ENCODE results near the gene AP2A2.
A peak's percentile ranks its signal among the peaks of the same experiment; 100 is the strongest.

AP2A2 gene

GRCh38 chr11:1041936-1042608 is 116.4 kb downstream of the AP2A2 start:
- no peak for DNase-seq (ENCODE audit: low read depth in 2 of 2)

DNA sequence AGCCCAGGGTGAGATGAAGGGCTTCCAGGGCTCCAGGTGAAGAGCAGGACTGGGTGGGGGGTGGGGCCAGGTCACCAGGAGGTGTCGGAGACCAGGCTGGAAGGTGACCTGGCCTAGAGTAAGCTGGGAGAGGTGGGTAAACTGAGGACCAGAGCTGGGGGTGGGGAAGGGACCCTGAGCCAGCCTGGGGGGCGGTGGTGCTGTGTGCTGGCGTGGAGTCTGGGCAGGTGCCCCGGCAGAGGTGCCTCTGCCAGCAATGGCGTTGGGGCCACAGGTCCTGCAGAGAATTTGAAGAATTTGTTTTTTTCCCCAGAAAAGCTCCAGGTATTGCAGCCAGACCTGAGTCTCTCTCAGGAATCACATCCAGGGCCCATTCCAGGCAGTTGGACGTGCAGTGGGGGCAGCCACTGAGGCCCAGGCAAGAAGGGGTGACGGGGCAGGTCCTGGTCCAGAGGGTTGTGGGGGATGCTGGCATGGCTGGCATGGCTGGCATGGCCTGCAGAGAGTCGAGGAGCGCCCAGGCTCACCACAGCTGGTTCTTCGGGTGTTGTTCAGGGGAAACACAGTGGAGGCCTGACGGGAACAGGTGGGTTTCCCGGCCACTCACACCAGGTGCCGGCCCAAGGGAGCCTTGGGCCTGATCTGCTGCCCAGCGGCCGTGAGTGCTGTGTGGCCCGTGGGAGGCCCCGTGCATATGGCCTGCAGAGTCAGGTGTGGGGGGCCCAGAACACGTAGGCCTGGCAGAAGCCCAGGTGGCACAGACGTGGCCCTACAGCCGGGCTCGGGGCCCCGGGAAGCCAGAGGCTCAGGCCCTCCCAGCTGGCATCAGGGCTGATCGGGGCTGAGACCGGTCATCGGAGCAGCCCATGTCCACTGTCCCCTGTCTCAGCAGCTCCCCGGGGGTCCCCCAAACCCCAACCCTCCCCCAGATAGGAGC is 117.2 kb downstream of the AP2A2 start:
- DNase-seq (ENCODE audit: low read depth in 2 of 2) = no peak

DNA sequence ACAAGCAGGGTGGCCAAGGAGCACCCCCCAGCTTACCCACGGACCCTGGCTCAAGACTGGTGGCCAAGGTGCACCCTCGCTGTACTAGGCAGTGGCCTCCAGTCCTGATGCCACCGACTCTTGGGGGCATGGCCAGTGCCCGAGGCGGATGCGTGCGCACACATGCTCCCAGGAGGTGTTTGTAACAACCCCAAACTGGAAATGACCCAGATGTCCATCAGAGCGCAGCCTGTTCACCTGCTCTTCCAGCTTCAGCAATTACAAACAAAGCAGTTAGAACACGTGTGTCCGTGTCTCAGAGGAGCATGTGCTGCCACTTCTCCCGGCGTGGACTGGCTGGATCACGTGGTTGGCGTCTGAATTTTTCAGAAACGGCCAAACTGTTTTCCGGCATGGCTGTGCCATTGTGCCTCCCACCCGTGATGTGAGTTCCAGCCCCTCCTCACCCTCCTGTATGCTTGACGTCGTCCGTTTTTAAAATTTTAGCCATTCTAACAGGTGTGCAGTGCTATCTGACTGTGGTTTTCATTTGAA is 118.0 kb downstream of the AP2A2 start:
- no peak for DNase-seq (ENCODE audit: low read depth in 2 of 2)

DNA sequence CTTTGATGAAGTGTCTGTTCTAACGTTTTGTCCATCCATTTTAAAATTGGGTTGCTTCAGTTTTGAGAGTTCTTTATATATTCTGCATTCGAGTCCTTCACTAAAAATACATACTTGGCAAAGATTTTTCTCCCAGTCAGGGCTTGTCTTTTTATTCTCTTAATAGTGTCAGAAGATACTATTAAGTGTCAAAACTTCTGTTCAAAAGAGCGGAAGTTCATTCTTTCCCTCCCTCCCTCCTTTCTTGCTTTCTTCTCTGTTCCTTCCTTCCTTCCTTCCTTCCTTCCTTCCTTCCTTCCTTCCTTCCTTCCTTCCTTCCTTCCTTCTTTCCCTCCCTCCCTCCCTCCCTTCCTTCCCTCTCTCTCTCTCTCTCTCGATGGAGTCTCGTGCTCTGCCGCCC is 118.5 kb downstream of the AP2A2 start:
- no peak for DNase-seq (ENCODE audit: low read depth in 2 of 2)

DNA sequence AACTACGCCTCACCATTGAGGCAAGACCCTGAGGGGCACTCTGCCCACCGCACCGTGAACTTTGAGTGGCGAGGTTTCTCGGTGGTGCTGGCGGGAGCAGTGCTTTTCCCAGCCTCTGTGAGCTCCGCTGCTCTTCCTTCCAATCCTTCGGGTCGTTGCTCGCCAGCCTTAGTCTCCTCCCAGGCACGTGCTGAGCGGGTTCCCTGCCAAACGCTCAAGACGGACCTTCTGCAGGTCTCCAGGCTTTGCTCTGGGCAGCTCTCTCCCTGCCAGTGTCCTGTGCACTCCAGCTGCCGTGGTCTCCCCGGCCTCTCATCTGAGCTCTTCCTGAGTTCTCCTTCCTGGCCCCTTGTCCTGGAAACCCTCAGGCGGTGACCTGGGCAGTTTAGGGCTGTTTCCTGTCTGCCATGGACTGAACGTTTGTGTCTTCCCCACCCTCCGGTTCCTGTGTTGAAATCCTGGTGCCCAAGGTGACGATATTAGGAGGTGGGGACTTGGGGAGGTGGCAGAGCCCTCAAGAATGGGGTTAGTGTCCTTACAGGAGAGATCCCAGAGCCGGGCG is 122.0 kb downstream of the AP2A2 start:
- no peak for DNase-seq (ENCODE audit: low read depth in 2 of 2)

DNA sequence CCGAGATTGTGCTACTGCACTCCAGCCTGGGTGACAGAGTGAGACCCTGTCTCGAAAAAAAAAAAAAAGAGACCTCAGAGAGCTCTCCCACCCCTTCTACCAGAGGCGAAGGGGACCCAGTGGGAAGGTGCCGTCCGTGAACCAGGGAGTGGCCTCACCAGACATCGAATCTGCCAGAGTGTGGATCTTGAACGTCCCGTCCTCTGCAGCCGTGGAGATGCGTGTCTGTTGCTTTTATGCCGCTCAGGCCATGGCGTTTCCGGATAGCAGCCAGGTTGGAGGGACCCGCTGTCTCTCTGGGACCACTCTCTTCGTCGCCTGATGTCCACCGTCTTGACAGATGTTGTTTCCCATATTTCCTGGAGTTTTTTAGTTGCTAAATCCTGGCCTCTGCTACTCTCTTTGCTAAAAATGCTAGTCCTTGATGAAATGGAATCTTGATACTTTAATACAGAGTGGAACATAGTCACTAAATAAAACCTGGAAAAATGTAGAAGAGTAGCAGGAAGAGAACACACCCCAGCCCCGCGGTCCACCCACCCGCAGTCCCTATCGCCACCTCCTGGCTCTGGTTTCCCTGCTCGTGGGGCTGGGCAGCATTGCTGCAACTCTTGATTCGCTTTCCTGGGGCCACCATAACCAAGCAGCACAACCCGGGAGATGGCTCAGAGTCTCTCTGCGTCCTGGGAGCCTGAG is 122.9 kb downstream of the AP2A2 start:
- no peak for DNase-seq (ENCODE audit: low read depth in 2 of 2)

- DNase-seq (ENCODE audit: low read depth in 2 of 2) = no peak
Measured at GRCh38 chr11:1049071-1049405, 123.4 kb downstream of the AP2A2 start.

DNA sequence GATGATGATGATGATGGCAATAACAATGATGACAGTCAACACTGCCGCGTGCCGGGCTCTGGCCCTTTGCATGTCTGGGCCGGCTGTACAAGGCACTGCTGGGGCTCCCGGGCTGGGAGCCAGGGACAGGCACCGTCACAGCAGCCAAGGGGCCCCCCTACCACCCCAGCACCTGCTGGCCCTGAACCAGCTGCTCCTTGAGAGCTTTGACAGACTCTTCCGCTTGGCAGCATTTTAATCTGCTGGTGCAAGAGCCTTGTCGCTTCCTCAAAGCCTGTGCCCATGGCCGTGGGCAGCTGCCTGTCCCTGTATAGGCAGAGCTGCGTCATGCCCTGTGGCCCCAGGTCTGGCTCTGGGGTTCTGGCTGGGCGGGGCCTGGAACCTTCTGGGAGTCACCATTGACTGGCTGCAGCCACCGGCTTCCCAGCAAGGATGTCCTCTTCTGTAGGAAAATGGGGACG is 123.8 kb downstream of the AP2A2 start:
- no peak for DNase-seq (ENCODE audit: low read depth in 2 of 2)

GRCh38 chr11:1049911-1050580 is 124.4 kb downstream of the AP2A2 start:
- no peak for DNase-seq (ENCODE audit: low read depth in 2 of 2)

- DNase-seq (ENCODE audit: low read depth in 2 of 2) = peak in 1 of 2 experiments; percentile 8
Measured at GRCh38 chr11:1050581-1051355, 125.1 kb downstream of the AP2A2 start.

DNA sequence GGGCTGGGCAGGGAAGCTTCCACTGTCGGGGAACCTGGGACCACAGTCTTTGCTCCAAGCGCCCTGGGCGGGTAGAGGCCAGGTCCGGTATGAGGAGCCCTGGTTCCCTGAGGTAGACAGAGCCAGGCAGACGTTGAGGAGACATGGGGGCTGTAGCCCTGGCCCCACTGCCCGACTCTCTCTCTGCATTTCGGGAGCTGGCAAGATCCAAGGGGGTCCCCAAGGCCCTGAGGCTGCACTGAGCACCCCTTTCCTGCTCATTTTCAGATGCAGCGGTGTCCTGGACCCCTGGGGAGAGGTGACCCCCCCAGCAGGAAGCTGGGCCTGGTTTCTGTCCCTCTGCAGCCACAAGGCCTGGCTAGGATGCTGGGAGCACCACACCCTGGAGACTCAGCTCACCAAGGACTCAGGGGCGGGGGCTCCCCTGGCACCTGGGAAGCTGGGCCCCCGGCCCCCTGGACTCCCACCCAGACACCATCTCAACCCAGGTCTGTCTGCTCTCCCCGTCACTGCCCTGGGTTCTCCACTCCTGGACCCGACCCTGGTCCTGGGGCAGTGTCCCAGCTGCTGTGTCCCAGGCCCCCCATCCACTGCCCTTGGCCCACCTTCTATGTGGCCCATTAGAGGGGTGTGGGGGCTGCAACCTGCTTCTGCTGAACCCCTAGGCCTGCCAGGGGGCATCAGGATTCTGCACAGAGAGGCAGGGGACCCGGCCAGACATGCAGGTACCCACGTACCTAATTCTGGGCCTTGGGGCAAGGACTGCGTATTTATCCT is 125.9 kb downstream of the AP2A2 start:
- no peak for DNase-seq (ENCODE audit: low read depth in 2 of 2)

DNA sequence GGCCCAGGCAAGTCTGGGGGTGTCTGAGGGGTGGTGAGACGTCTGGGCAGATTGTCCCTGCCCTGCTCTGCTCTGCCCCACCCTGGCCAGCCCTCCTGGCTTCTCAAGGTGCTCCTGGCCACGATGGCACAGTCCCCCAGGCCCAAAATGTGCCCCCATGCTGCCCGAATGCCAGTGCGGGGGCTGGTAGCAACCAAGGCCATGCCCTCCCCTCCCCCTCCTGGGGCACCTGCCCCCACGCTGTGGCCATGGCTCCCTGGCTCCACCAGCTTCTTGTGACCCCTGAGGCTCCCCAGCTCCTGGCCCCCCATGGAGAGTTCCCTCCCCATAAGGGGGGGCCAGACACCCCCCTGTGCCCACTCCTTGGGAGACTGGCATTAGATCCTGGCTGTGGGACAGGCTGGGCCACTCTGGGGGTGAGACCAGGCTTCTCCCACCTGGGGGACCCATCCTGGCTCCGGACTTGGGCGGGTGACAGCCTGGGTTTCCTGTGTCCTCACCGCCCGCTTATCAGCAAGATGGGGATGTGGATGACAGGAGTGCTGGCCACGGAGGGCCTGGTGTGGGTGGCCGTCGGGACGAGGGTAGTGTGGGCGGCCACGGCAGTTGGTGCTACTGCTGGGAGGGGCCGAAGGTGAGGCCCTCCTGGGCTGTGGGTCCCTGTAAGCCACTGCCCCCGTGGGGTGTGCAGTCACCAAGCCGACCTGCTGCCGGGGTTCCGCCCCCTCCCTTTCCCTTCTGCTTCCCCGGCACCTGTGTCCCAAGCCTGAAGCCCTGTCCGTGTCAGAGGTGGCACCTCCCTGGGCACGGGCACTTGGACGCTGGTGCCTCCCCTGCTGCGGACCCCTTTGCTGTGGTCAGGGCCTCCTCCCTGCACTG is 126.7 kb downstream of the AP2A2 start:
- DNase-seq (ENCODE audit: low read depth in 2 of 2) = no peak

DNA sequence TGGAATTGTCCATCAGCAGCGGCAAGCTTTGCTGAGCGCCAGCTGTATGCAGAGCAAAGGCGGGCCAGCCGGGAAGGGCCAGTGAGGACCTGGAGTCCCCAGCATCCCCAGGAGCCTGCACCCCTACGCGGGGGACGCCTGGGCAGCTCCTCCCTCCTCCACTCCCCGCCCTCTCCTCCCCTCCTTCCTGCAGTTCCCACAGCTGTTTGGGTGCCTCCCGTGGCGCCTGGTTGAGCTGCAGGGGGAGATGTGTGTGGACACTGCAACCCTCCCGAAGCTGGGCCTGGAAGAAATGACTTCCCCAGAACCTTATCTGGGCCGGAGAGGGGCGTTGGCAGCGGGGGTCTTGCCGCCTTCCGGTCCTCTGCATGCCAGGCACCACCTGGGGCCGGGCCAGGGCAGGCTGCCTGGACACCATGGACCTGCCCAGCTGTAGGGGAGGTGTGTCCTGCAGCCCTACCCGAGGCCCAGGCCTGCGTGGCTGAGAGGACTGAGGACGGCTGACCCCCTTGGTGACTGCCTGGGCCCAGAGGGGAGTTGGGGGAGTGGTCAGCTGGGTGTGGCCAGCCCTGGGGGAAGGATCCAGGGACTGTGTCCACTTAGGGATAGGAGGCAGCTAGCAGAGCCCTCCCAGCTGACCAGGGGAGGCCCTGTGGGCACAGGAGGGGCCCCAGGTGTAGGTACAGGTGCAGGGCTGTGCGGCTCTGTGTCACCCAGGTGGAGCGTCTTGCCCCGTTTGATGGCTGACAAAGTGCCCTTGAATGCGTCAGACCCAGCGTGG is 127.6 kb downstream of the AP2A2 start:
- no peak for DNase-seq (ENCODE audit: low read depth in 2 of 2)

DNA sequence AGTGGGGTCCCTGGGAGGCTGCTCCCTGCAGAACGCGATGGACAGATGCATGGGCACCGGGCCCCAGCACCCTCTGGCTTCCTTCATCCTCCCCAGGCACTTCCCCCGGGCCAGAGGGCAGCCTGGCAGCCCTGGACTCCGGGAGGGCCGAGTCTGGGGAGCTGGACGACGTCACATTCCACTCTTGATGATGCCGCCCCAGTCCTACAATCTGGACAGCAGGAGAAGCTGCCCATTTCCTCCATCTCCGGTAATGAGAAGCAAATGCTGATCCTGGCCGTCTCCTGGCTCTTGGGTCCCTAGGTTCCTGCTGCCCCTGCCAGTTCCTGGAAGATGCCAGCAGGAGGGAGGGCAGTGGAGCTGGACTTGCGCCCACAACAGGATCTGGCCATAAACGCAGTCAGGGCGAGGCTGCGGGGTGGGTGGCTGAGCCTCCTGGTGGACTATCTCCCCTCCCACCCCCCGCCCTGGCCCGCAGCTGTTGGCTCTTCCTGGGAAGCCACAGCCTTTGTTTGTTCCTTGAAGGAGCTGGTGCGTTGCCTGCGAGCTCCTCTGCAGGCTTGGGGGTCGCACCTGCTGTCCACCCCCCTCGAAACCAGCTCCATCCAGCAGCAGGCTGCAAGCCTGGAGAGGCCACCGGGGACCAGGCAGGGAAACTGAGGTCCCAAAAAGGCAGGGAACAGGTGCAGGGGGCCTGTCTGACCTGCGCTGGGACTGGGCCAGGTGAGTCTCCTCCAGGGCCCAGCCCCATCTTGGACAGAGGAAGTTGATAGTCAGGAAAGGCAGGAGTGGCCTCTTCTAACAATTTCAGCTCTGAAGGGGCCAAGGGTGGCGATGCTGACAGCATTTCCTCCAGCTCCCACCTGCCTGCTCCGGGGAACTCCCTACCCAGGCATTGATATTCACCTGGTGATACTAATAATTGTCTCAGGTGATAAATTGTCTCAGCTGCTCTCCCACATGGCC is 128.8 kb downstream of the AP2A2 start:
- DNase-seq (ENCODE audit: low read depth in 2 of 2) = no peak

GRCh38 chr11:1055109-1055703 is 129.5 kb downstream of the AP2A2 start:
- DNase-seq (ENCODE audit: low read depth in 2 of 2) = no peak

- DNase-seq (ENCODE audit: low read depth in 2 of 2) = no peak
Measured at GRCh38 chr11:1055990-1056771, 130.5 kb downstream of the AP2A2 start.
